ENCODE measurements around the gene RAP1GAP. TPM values are rescaled to one million over a fixed set of nuclear protein-coding genes. Genes with fewer than 3 reads are reported as not detected.

Gene RAP1GAP
- polyA plus RNA-seq, 2 of the 4 experiments (the other 2 are of a cell fraction), result 5.4 to 16.7 TPM

- Histone ChIP-seq H3K9me3 (no peaks in the 10 kb centered on the region), H3K4me2 (no peak overlapping the region), H3K27ac (no peak overlapping the region), H3K4me1 (no peaks in the 10 kb centered on the region), H3K4me3 (no peak overlapping the region)
- TF ChIP-seq HDAC2 (IDR thresholded peaks at IDR 0.05) (no peak), BCL3 (IDR thresholded peaks at IDR 0.05) (no peak)
- DNase-seq (ENCODE audit: low read depth in 1 of 2, low spot score in 1 of 2), result no peak
- 58% methylated on average over 11 of the region's 12 CpGs for WGBS (ENCODE audit: missing lambda C conversion rate)
- FAIRE-seq, result no peak
- no peak for ATAC-seq
- POLR2A ChIA-PET, result no interaction called here
- CTCF ChIA-PET, result interaction anchor here (1.1 to 1.4 kb wide), 2 partner anchors 20 to 193 kb away, joined by 4 read pairs; no protein-coding TSS in a partner anchor
Measured at GRCh38 chr1:21560916-21561638, 108.1 kb downstream of the RAP1GAP start.

- Histone ChIP-seq H3K4me3 (no peak overlapping the region), H3K9me3 (no peaks in the 10 kb centered on the region), H3K4me2 (no peak overlapping the region), H3K27ac (no peak overlapping the region), H3K4me1 (no peaks in the 10 kb centered on the region)
- no peak for DNase-seq (ENCODE audit: low read depth in 1 of 2, low spot score in 1 of 2)
- ATAC-seq, result no peak
- TF ChIP-seq CHD2 (IDR thresholded peaks at IDR 0.05; ENCODE audit: low read length, partially characterized antibody) (no peak), HEYL (CRISPR knock-in tag; IDR thresholded peaks at IDR 0.05) (no peak), FOSL2 (IDR thresholded peaks at IDR 0.05) (no peak), FOSL2 (CRISPR knock-in tag; IDR thresholded peaks at IDR 0.05) (no peak), MAZ (IDR thresholded peaks at IDR 0.05; ENCODE audit: borderline replicate concordance, low read depth, low read length) (no peak)
- 65% methylated on average over 5 of the region's 5 CpGs for WGBS (ENCODE audit: missing lambda C conversion rate)
- POLR2A ChIA-PET, result no interaction called here
- FAIRE-seq, result no peak
- CTCF ChIA-PET, result interaction anchor here (1.1 kb wide), 1 partner anchor 191 kb away, joined by 4 read pairs; no protein-coding TSS in a partner anchor
Measured at GRCh38 chr1:21559788-21560567, 109.2 kb downstream of the RAP1GAP start.

DNA sequence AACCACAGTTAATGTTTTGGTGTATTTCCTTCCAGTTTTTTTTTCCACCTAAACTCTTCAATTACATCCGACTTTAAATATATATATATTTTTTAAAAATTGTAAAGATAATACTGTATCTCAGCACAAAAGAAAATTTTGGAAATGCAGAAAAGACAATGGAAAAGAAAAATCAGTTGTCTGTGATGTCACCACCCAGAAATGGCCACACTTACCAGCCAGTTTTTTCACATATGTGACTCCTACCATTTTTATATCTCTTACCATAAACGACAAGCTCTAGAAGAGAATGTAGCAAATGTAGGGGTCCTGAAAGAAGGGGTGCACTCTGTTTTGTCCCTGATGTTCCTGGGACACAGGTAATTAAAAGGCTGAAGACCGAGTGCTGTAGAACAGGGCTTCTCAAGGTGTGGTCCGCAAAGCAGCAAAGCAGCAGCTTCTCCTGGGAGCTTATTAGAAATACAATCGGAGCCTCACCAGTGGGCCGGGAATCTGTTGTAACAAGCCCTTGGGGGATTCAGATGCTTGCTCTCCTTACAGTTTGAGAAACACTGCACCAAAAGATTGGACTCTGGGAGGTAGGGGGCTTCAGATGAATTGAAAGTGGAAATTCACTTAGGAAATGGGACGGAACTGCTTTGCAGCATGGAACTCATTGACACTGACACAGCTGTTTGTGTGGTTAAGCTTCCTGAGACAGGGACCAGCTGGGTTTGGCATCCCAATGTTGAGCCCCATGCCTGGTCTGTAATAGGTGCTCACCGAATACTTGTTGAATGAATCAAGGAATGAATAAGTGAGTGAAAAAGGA is 115.8 kb downstream of the RAP1GAP start:
- no peak overlapping the region for H3K4me3 ChIP-seq
- ChIA-PET CTCF (interaction anchor here (1.5 kb wide), 1 partner anchor 21 kb away, joined by 5 read pairs; no protein-coding TSS in a partner anchor), POLR2A (no interaction called here)
- no peaks in the 10 kb centered on the region for H3K9me3 ChIP-seq
- DNase-seq (ENCODE audit: low read depth in 1 of 2, low spot score in 1 of 2) (no peak), ATAC-seq (no peak), FAIRE-seq (no peak)
- no peak overlapping the region for H3K4me2 ChIP-seq
- TF ChIP-seq, protein P1, sequence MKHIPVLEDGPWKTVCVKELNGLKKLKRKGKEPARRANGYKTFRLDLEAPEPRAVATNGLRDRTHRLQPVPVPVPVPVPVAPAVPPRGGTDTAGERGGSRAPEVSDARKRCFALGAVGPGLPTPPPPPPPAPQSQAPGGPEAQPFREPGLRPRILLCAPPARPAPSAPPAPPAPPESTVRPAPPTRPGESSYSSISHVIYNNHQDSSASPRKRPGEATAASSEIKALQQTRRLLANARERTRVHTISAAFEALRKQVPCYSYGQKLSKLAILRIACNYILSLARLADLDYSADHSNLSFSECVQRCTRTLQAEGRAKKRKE (CRISPR knock-in tag; IDR thresholded peaks at IDR 0.05; ENCODE audit: low read depth), result no peak
- TF ChIP-seq PHF8 (IDR thresholded peaks at IDR 0.05; ENCODE audit: borderline replicate concordance, low read depth), result no peak
- TF ChIP-seq HOXA7 (CRISPR knock-in tag; IDR thresholded peaks at IDR 0.05), result no peak
- TF ChIP-seq ZSCAN20 (CRISPR knock-in tag; IDR thresholded peaks at IDR 0.05), result no peak
- no peak for TF ChIP-seq JUNB (IDR thresholded peaks at IDR 0.05)
- no peak for TF ChIP-seq RARB (CRISPR knock-in tag; IDR thresholded peaks at IDR 0.05)
- TF ChIP-seq SMC3 (IDR thresholded peaks at IDR 0.05), result no peak
- no peak for TF ChIP-seq ESRRA (IDR thresholded peaks at IDR 0.05; ENCODE audit: borderline replicate concordance, low read length)
- no peak for TF ChIP-seq PBX3 (IDR thresholded peaks at IDR 0.05)
- no peak for TF ChIP-seq FOSB (CRISPR knock-in tag; IDR thresholded peaks at IDR 0.05)
- no peak for TF ChIP-seq MAFK (IDR thresholded peaks at IDR 0.05; ENCODE audit: partially characterized antibody)
- TF ChIP-seq HDAC2 (IDR thresholded peaks at IDR 0.05), result no peak
- TF ChIP-seq HES2 (IDR thresholded peaks at IDR 0.05), result no peak
- TF ChIP-seq POLR2AphosphoS2 (conservative IDR thresholded peaks at IDR 0.05; ENCODE audit: low read length), result no peak
- TF ChIP-seq POLR2A (IDR thresholded peaks at IDR 0.05; ENCODE audit: low read length), result no peak
- TF ChIP-seq TFCP2L1 (CRISPR knock-in tag; IDR thresholded peaks at IDR 0.05), result no peak
- no peak for TF ChIP-seq CBX8 (IDR thresholded peaks at IDR 0.05)
- no peak for TF ChIP-seq GATA3 (IDR thresholded peaks at IDR 0.05; ENCODE audit: borderline replicate concordance)
- TF ChIP-seq MYC (IDR thresholded peaks at IDR 0.05; ENCODE audit: borderline replicate concordance, low read length), result no peak
- H3K27ac ChIP-seq, result no peak overlapping the region
- WGBS (ENCODE audit: missing lambda C conversion rate), result 70% methylated on average over 8 of the region's 8 CpGs
- H3K4me1 ChIP-seq, result peaks cover 4% of the 10 kb centered on the region; the same call in 1 of the 3 replicates

All from A549 (cell line).